H1 (cell line): ENCODE measurements around the gene ANKS1A. TPM values are rescaled to one million over a fixed set of nuclear protein-coding genes. Genes with fewer than 3 reads are reported as not detected.

Source experiments
- CTCF ChIA-PET: fragments of 300-600 bp; sonication (Branson Sonifier 250); formaldehyde crosslinking; loops from one replicate; lab custom pipeline; 2021; ENCODE audit not compliant: partially characterized antibody; lab: Charles Lee
- POLR2A ChIA-PET: fragments of 300-600 bp; sonication (Branson Sonifier 250); formaldehyde crosslinking; loops from one replicate; lab custom pipeline; 2021; ENCODE audit warnings: inconsistent platforms; ENCODE audit not compliant: partially characterized antibody; lab: Charles Lee
- DNase-seq, 2 experiments: peaks; one replicate each; pipeline versions ENCODE4 v3.0.0 to v3.0.0-alpha.2; 2010 to 2022; ENCODE audit warnings: low spot score in 2 of 2, low read depth in 1 of 2, mixed read lengths in 1 of 2
- FAIRE-seq: peaks from 2 replicates; lab custom pipeline; 2011; peaks lifted over from hg19 to GRCh38; lab: Jason Lieb, UNC
- H2AFZ ChIP-seq: 2 replicates; pipeline ENCODE4 v1.8.1; 2012; ENCODE audit warnings: low read length, inconsistent platforms
- H2AK5ac ChIP-seq: 2 replicates; pipeline ENCODE4 v1.6.1; 2013; ENCODE audit warnings: low read depth, low read length
- H2BK120ac ChIP-seq: replicated peaks from 2 replicates; pipeline ENCODE3; 2013; ENCODE audit warnings: low read depth, low read length, inconsistent platforms
- H2BK12ac ChIP-seq: 2 replicates; pipeline ENCODE4 v1.6.1; 2013; ENCODE audit warnings: low read depth, low read length
- H2BK15ac ChIP-seq: 2 replicates; pipeline ENCODE4 v1.6.1; 2013; ENCODE audit warnings: low read length
- H2BK20ac ChIP-seq: 2 replicates; pipeline ENCODE4 v1.6.1; 2013; ENCODE audit warnings: low read length
- H2BK5ac ChIP-seq: 2 replicates; pipeline ENCODE4 v1.6.1; 2013; ENCODE audit warnings: low read depth, low read length
- H3K14ac ChIP-seq: 2 replicates; pipeline ENCODE4 v1.6.1; 2013; ENCODE audit warnings: inconsistent platforms; ENCODE audit not compliant: insufficient read length
- H3K18ac ChIP-seq: 2 replicates; pipeline ENCODE4 v1.6.1; 2013; ENCODE audit warnings: low read length; ENCODE audit errors: extremely low read depth
- H3K23ac ChIP-seq: 2 replicates; pipeline ENCODE4 v1.6.1; 2013; ENCODE audit warnings: inconsistent platforms; ENCODE audit not compliant: insufficient read length
- H3K23me2 ChIP-seq: 2 replicates; pipeline ENCODE4 v1.6.1; 2013; ENCODE audit warnings: low read depth, low read length
- H3K27ac ChIP-seq: 2 replicates; pipeline ENCODE4 v1.6.1; 2011; ENCODE audit warnings: low read depth, low read length, inconsistent platforms
- H3K27me3 ChIP-seq, 4 experiments: replicated peaks in 1 of 4; 1 replicate in 1 of 4; 2 replicates in 3 of 4; pipeline versions ENCODE4 v1.6.1 to v1.8.1; 2011 to 2013; ENCODE audit warnings: low read length in 3 of 4, mild to moderate bottlenecking in 3 of 4, inconsistent platforms in 2 of 4, mixed read lengths in 2 of 4, moderate library complexity in 1 of 4; ENCODE audit not compliant: control insufficient read depth in 3 of 4, insufficient read depth in 3 of 4; ENCODE audit errors: extremely low read depth in 1 of 4
- H3K36me3 ChIP-seq, 4 experiments: 2 replicates each; pipeline versions ENCODE4 v1.6.1 to v1.8.1; 2011 to 2013; ENCODE audit warnings: mild to moderate bottlenecking in 4 of 4, low read length in 3 of 4, moderate library complexity in 2 of 4, control low read depth in 1 of 4, inconsistent platforms in 1 of 4; ENCODE audit not compliant: insufficient read depth in 4 of 4, control insufficient read depth in 2 of 4
- H3K4ac ChIP-seq: replicated peaks from 2 replicates; pipeline ENCODE3; 2013; ENCODE audit warnings: low read length, low read depth, mixed read lengths, inconsistent platforms; ENCODE audit not compliant: insufficient read length
- H3K4me1 ChIP-seq, 4 experiments: replicated peaks in 1 of 4; 1 replicate in 1 of 4; 2 replicates in 3 of 4; pipeline versions ENCODE4 v1.6.1 to v1.8.1; 2011 to 2013; ENCODE audit warnings: low read length in 3 of 4, inconsistent platforms in 2 of 4, mixed read lengths in 1 of 4; ENCODE audit not compliant: insufficient read depth in 4 of 4, control insufficient read depth in 3 of 4
- H3K4me2 ChIP-seq, 2 experiments: 2 replicates each; pipeline versions ENCODE4 v1.6.1 to v1.8.1; 2011 to 2013; ENCODE audit warnings: low read depth in 2 of 2, low read length in 2 of 2, control low read depth in 1 of 2, inconsistent platforms in 1 of 2, mild to moderate bottlenecking in 1 of 2; ENCODE audit not compliant: insufficient read depth in 1 of 2
- H3K4me3 ChIP-seq, 4 experiments: fragments of 200-600, 300-600 bp in 1 of 4; sonication (generic), shearing (Covaris generic), sonication (Bioruptor Twin) in 1 of 4; 2 replicates each; pipeline versions ENCODE4 v1.5.1 to v1.8.1; 2011 to 2016; ENCODE audit warnings: low read length in 4 of 4, low read depth in 3 of 4, control low read depth in 2 of 4, inconsistent platforms in 2 of 4, mild to moderate bottlenecking in 2 of 4, mixed read lengths in 1 of 4, moderate library complexity in 1 of 4; ENCODE audit not compliant: insufficient read depth in 2 of 4; ENCODE audit errors: extremely low read depth in 1 of 4
- H3K56ac ChIP-seq: replicated peaks from 2 replicates; pipeline ENCODE3; 2013; ENCODE audit warnings: low read depth, mild to moderate bottlenecking, mixed read lengths, low read length, inconsistent platforms; ENCODE audit not compliant: insufficient read length
- H3K79me1 ChIP-seq: 2 replicates; pipeline ENCODE4 v1.6.1; 2013; ENCODE audit warnings: low read depth, low read length, control low read depth
- H3K79me2 ChIP-seq, 2 experiments: 2 replicates each; pipeline versions ENCODE4 v1.6.1 to v1.8.1; 2012 to 2013; ENCODE audit warnings: low read length in 2 of 2, mild to moderate bottlenecking in 2 of 2, inconsistent platforms in 1 of 2; ENCODE audit not compliant: insufficient read depth in 2 of 2, control insufficient read depth in 1 of 2
- H3K9ac ChIP-seq, 4 experiments: replicated peaks in 1 of 4; 1 replicate in 1 of 4; 2 replicates in 3 of 4; pipeline versions ENCODE4 v1.6.1 to v1.8.1; 2011 to 2013; ENCODE audit warnings: low read depth in 3 of 4, low read length in 3 of 4, control low read depth in 2 of 4, mild to moderate bottlenecking in 2 of 4, moderate library complexity in 2 of 4, inconsistent platforms in 1 of 4; ENCODE audit errors: extremely low read depth in 1 of 4
- H3K9me3 ChIP-seq, 2 experiments: 2 replicates each; pipeline versions ENCODE4 v1.6.1 to v1.8.1; 2012 to 2013; ENCODE audit warnings: mild to moderate bottlenecking in 2 of 2, moderate library complexity in 2 of 2, control low read depth in 1 of 2, inconsistent platforms in 1 of 2, low read depth in 1 of 2, low read length in 1 of 2, mixed read lengths in 1 of 2; ENCODE audit not compliant: insufficient read depth in 2 of 2
- H4K20me1 ChIP-seq, 2 experiments: replicated peaks in 1 of 2; 2 replicates each; pipeline versions ENCODE3 to v1.8.1; 2011 to 2013; ENCODE audit warnings: inconsistent platforms in 2 of 2, low read length in 2 of 2, mild to moderate bottlenecking in 1 of 2; ENCODE audit not compliant: insufficient read depth in 2 of 2, control insufficient read depth in 1 of 2
- H4K5ac ChIP-seq: 2 replicates; pipeline ENCODE4 v1.6.1; 2013; ENCODE audit warnings: low read length, low read depth, mixed read lengths, inconsistent platforms; ENCODE audit not compliant: insufficient read length
- H4K8ac ChIP-seq: 2 replicates; pipeline ENCODE4 v1.8.0; 2013; ENCODE audit warnings: mild to moderate bottlenecking, moderate library complexity, low read length, inconsistent platforms; ENCODE audit not compliant: insufficient read depth; ENCODE audit errors: extremely low read depth
- H4K91ac ChIP-seq: replicated peaks from 2 replicates; pipeline ENCODE3; 2013; ENCODE audit warnings: low read length, mixed read lengths, inconsistent platforms; ENCODE audit not compliant: insufficient read length
- ASH2L ChIP-seq: fragments of 200-600, 300-600 bp; sonication (generic); IDR thresholded peaks from one replicate; pipeline ENCODE4 v1.7.1; 2017; ENCODE audit warnings: low read length
- ATF2 ChIP-seq: IDR thresholded peaks from 2 replicates; pipeline ENCODE4 v1.6.1; 2012; ENCODE audit warnings: low read length, inconsistent platforms
- BRCA1 ChIP-seq: IDR thresholded peaks from 2 replicates; pipeline ENCODE4 v1.6.1; 2012; ENCODE audit warnings: low read depth, low read length, improper control_type of control experiment
- CHD1 ChIP-seq: IDR thresholded peaks from 2 replicates; pipeline ENCODE4 v1.6.1; 2012; ENCODE audit warnings: low read depth, low read length, improper control_type of control experiment
- CHD2 ChIP-seq: IDR thresholded peaks from 2 replicates; pipeline ENCODE4 v1.6.1; 2012; ENCODE audit warnings: low read length, improper control_type of control experiment
- PHF8 ChIP-seq: fragments of 200-600 bp; sonication (generic); conservative IDR thresholded peaks from 2 replicates; pipeline ENCODE4 v1.7.1; 2012; ENCODE audit warnings: low read depth, mild to moderate bottlenecking, inconsistent platforms, low read length, moderate library complexity
- POLR2A ChIP-seq, 2 experiments: IDR thresholded peaks; 1 replicate in 1 of 2; 2 replicates in 1 of 2; pipeline ENCODE4 v1.6.1; 2011; ENCODE audit warnings: low read depth in 2 of 2, low read length in 2 of 2, mild to moderate bottlenecking in 2 of 2; ENCODE audit errors: control extremely low read depth in 1 of 2
- POLR2AphosphoS5 ChIP-seq: IDR thresholded peaks from 2 replicates; pipeline ENCODE4 v1.6.1; 2011; ENCODE audit warnings: low read depth, low read length
- POU5F1 ChIP-seq: IDR thresholded peaks from 2 replicates; pipeline ENCODE4 v1.6.1; 2011; ENCODE audit warnings: low read depth, mild to moderate bottlenecking, low read length, moderate library complexity
- SUZ12 ChIP-seq: fragments of 200-600 bp; sonication (generic); IDR thresholded peaks from 2 replicates; pipeline ENCODE4 v1.6.1; 2012; ENCODE audit warnings: mild to moderate bottlenecking, inconsistent platforms, low read length, moderate library complexity, mixed read lengths
- TAF1 ChIP-seq: IDR thresholded peaks from 2 replicates; pipeline ENCODE4 v1.6.1; 2011; ENCODE audit warnings: mild to moderate bottlenecking, low read depth, low read length
- TAF7 ChIP-seq: optimal IDR thresholded peaks from 2 replicates; pipeline ENCODE3; 2011; ENCODE audit warnings: low read depth, mild to moderate bottlenecking, inconsistent platforms, low read length, moderate library complexity, borderline replicate concordance
- USF2 ChIP-seq: IDR thresholded peaks from 2 replicates; pipeline ENCODE4 v1.6.1; 2011; ENCODE audit warnings: low read length, improper control_type of control experiment
- WGBS, 2 experiments: shearing (Covaris generic) in 1 of 2; methylation state at CpG; one replicate each; pipeline versions ENCODE4 v1.1.6 to v1.1.7; 2013 to 2015; ENCODE audit warnings: low lambda C conversion rate in 2 of 2, mixed read lengths in 2 of 2, inconsistent platforms in 1 of 2, low coverage in 1 of 2, missing lambda C conversion rate in 1 of 2; ENCODE audit not compliant: insufficient replicate concordance in 2 of 2, insufficient coverage in 1 of 2, insufficient read length in 1 of 2; ENCODE audit errors: extremely low coverage in 1 of 2, missing lambda C conversion rate in 1 of 2; 5-methylcytosine and 5-hydroxymethylcytosine counted together
- polyA plus RNA-seq, 7 experiments: library from polyadenylated mRNA; depleted of rRNA in 3 of 7; stranded (reverse) in 5 of 7; unstranded in 2 of 7; fragments of >200 nt in 5 of 7; fragments of 200-250 nt in 2 of 7; gene quantifications; 1 replicate in 5 of 7; 2 replicates in 1 of 7; 4 replicates in 1 of 7; pipeline versions ENCODE4 v1.2.1 to v1.2.3, GENCODE V29; 2011 to 2013; ENCODE audit warnings: missing spikeins in 2 of 7, mixed read lengths in 2 of 7
- total RNA-seq: library from RNA; stranded (reverse); fragmentation: NEBNext Ultra II Directional; extraction: Animal tissue kit (Norgen Biotek cat#: 25700); gene quantifications from 2 replicates; pipeline ENCODE4 v1.2.1, GENCODE V29; 2021

ANKS1A gene
- total and polyA plus RNA-seq, 2 of the 8 experiments (the other 6 are each of a cell fraction or from before 2014, with no cell fraction given): 9.8 to 30.9 TPM

- WGBS, 2 experiments: 91% methylated on average over 9 of the region's 9 CpGs; no CpG with 5 or more reads in 1 of the 2 experiments
- CTCF ChIA-PET: interaction anchor here (1.2 to 8.6 kb wide), 4 partner anchors 67 to 169 kb away, joined by 3 to 52 read pairs (median 10); no protein-coding TSS in a partner anchor
- no peak overlapping the region for H2BK120ac ChIP-seq
- DNase-seq (no peak), FAIRE-seq (no peak)
- POLR2A ChIA-PET: no interaction called here
- no peaks in the 10 kb centered on the region for H3K9me3 ChIP-seq
- H3K79me2 ChIP-seq: no peaks in the 10 kb centered on the region
- H3K27me3 ChIP-seq: no peaks in the 10 kb centered on the region
- H2BK5ac ChIP-seq: no peak overlapping the region
- no peak overlapping the region for H4K5ac ChIP-seq
- H3K56ac ChIP-seq: no peak overlapping the region
- H3K4me1 ChIP-seq: peaks cover 4 to 26% (median 15%) of the 10 kb centered on the region in 4 experiments
- H2AK5ac ChIP-seq: no peak overlapping the region
- H3K18ac ChIP-seq: no peak overlapping the region
- H3K36me3 ChIP-seq: peaks cover 0 to 4% (median 0%) of the 10 kb centered on the region in 4 experiments; a peak in 1 of 8 replicates
- H3K4me3 ChIP-seq: no peak overlapping the region
- no peak overlapping the region for H2BK12ac ChIP-seq
- no peak overlapping the region for H3K14ac ChIP-seq
- H3K4ac ChIP-seq: no peak overlapping the region
- H3K4me2 ChIP-seq: no peak overlapping the region
- no peak overlapping the region for H2BK20ac ChIP-seq
- no peaks in the 10 kb centered on the region for H4K20me1 ChIP-seq
- H3K23me2 ChIP-seq: no peaks in the 10 kb centered on the region; the same call in 1 of the 2 replicates
- H3K79me1 ChIP-seq: no peaks in the 10 kb centered on the region; the same call in 1 of the 2 replicates
- no peak overlapping the region for H2BK15ac ChIP-seq
- no peak overlapping the region for H4K91ac ChIP-seq
- no peak overlapping the region for H3K27ac ChIP-seq
- no peak overlapping the region for H3K9ac ChIP-seq
- no peak overlapping the region for H4K8ac ChIP-seq
- no peak overlapping the region for H2AFZ ChIP-seq
- no peak overlapping the region for H3K23ac ChIP-seq
- TF ChIP-seq POLR2A (IDR thresholded peaks at IDR 0.05; ENCODE audit: control extremely low read depth in 1 of 2, low read depth in 2 of 2, low read length in 2 of 2): no peak
- no peak for TF ChIP-seq SUZ12
- TF ChIP-seq ATF2: no peak
- no peak for TF ChIP-seq POLR2AphosphoS5
- no peak for TF ChIP-seq ASH2L
- TF ChIP-seq USF2: no peak
- no peak for TF ChIP-seq POU5F1
- TF ChIP-seq CHD1: no peak
- no peak for TF ChIP-seq PHF8
- TF ChIP-seq BRCA1: no peak
- TF ChIP-seq TAF7: no peak
- TF ChIP-seq CHD2: no peak
- no peak for TF ChIP-seq TAF1
Observed at GRCh38 chr6:35072698-35073055, 183.6 kb downstream of the ANKS1A start.
